HUES6 (cell line): ENCODE measurements around the gene ZSCAN20.

ENCODE experiments used
- H3K27ac ChIP-seq: 2 replicates; pipeline ENCODE4 v1.7.0; 2013; ENCODE audit warnings: low read depth, mild to moderate bottlenecking, low read length, inconsistent platforms
- H3K27me3 ChIP-seq: 2 replicates; pipeline ENCODE4 v1.6.1; 2013; ENCODE audit warnings: low read length; ENCODE audit not compliant: control insufficient read depth, insufficient read depth
- H3K36me3 ChIP-seq: 2 replicates; pipeline ENCODE4 v1.6.1; 2013; ENCODE audit warnings: low read length; ENCODE audit not compliant: control insufficient read depth, insufficient read depth
- H3K4me1 ChIP-seq: 2 replicates; pipeline ENCODE4 v1.6.1; 2013; ENCODE audit warnings: low read length; ENCODE audit not compliant: control insufficient read depth, insufficient read depth
- H3K4me3 ChIP-seq: 2 replicates; pipeline ENCODE4 v1.5.1; 2013; ENCODE audit warnings: low read depth, low read length
- H3K9ac ChIP-seq: one replicate; pipeline ENCODE4 v1.6.1; 2013; ENCODE audit warnings: mild to moderate bottlenecking, low read length
- H3K9me3 ChIP-seq: 2 replicates; pipeline ENCODE4 v1.6.1; 2013; ENCODE audit warnings: low read depth, low read length; ENCODE audit not compliant: control insufficient read depth, insufficient read depth

ZSCAN20 gene

GRCh38 chr1:33446590-33446989, 25.9 kb upstream of the ZSCAN20 start:
- no peak overlapping the region for H3K4me3 ChIP-seq
- H3K9ac ChIP-seq: no peak overlapping the region
- H3K4me1 ChIP-seq: peaks cover 7% of the 10 kb centered on the region; the same call in 1 of the 2 replicates
- H3K9me3 ChIP-seq: no peaks in the 10 kb centered on the region
- no peak overlapping the region for H3K27ac ChIP-seq
- no peaks in the 10 kb centered on the region; the same call in 1 of the 2 replicates for H3K27me3 ChIP-seq
- H3K36me3 ChIP-seq: no peaks in the 10 kb centered on the region

GRCh38 chr1:33454646-33455282, 17.7 kb upstream of the ZSCAN20 start:
- Histone ChIP-seq H3K9ac (no peak overlapping the region), H3K27me3 (no peaks in the 10 kb centered on the region), H3K4me1 (peaks cover 3% of the 10 kb centered on the region; the same call in 1 of the 2 replicates), H3K27ac (no peak overlapping the region), H3K9me3 (no peaks in the 10 kb centered on the region), H3K36me3 (no peaks in the 10 kb centered on the region), H3K4me3 (no peak overlapping the region)

- no peak overlapping the region for H3K27ac ChIP-seq
- H3K36me3 ChIP-seq: no peaks in the 10 kb centered on the region
- peaks cover 3% of the 10 kb centered on the region; the same call in 1 of the 2 replicates for H3K4me1 ChIP-seq
- H3K4me3 ChIP-seq: no peak overlapping the region
- H3K27me3 ChIP-seq: no peaks in the 10 kb centered on the region
- H3K9ac ChIP-seq: no peak overlapping the region
- H3K9me3 ChIP-seq: no peaks in the 10 kb centered on the region
Observed at GRCh38 chr1:33455539-33456501, 16.6 kb upstream of the ZSCAN20 start.

- Histone ChIP-seq H3K9ac (no peak overlapping the region), H3K4me3 (no peak overlapping the region), H3K36me3 (no peaks in the 10 kb centered on the region), H3K27ac (no peak overlapping the region), H3K27me3 (no peaks in the 10 kb centered on the region), H3K4me1 (peaks cover 3% of the 10 kb centered on the region; the same call in 1 of the 2 replicates), H3K9me3 (no peaks in the 10 kb centered on the region)
Observed at GRCh38 chr1:33456502-33456886, 16.0 kb upstream of the ZSCAN20 start.

GRCh38 chr1:33459691-33460090, 12.8 kb upstream of the ZSCAN20 start:
- no peaks in the 10 kb centered on the region for H3K36me3 ChIP-seq
- H3K9me3 ChIP-seq: no peaks in the 10 kb centered on the region
- no peak overlapping the region for H3K27ac ChIP-seq
- no peak overlapping the region for H3K4me3 ChIP-seq
- H3K4me1 ChIP-seq: peaks cover 3% of the 10 kb centered on the region; the same call in 1 of the 2 replicates
- no peak overlapping the region for H3K9ac ChIP-seq
- no peaks in the 10 kb centered on the region for H3K27me3 ChIP-seq

- H3K4me3 ChIP-seq: no peak overlapping the region
- no peaks in the 10 kb centered on the region for H3K36me3 ChIP-seq
- no peak overlapping the region for H3K27ac ChIP-seq
- no peak overlapping the region for H3K9ac ChIP-seq
- no peaks in the 10 kb centered on the region for H3K9me3 ChIP-seq
- no peaks in the 10 kb centered on the region for H3K27me3 ChIP-seq
- peaks cover 3% of the 10 kb centered on the region; the same call in 1 of the 2 replicates for H3K4me1 ChIP-seq
Observed at GRCh38 chr1:33460144-33460543, 12.3 kb upstream of the ZSCAN20 start.

GRCh38 chr1:33460947-33461629, 11.4 kb upstream of the ZSCAN20 start:
- Histone ChIP-seq H3K4me3 (no peak overlapping the region), H3K27ac (no peak overlapping the region), H3K9me3 (no peaks in the 10 kb centered on the region), H3K9ac (no peak overlapping the region), H3K36me3 (no peaks in the 10 kb centered on the region), H3K27me3 (no peaks in the 10 kb centered on the region), H3K4me1 (no peaks in the 10 kb centered on the region; the same call in 1 of the 2 replicates)

- no peaks in the 10 kb centered on the region for H3K36me3 ChIP-seq
- no peak overlapping the region for H3K9ac ChIP-seq
- H3K9me3 ChIP-seq: no peaks in the 10 kb centered on the region
- H3K27me3 ChIP-seq: no peaks in the 10 kb centered on the region
- H3K27ac ChIP-seq: no peak overlapping the region
- H3K4me1 ChIP-seq: no peaks in the 10 kb centered on the region; the same call in 1 of the 2 replicates
- H3K4me3 ChIP-seq: no peak overlapping the region
Observed at GRCh38 chr1:33462405-33463164, 9.9 kb upstream of the ZSCAN20 start.

GRCh38 chr1:33464552-33464951, 7.9 kb upstream of the ZSCAN20 start:
- H3K36me3 ChIP-seq: no peaks in the 10 kb centered on the region
- no peak overlapping the region for H3K27ac ChIP-seq
- no peak overlapping the region for H3K9ac ChIP-seq
- H3K4me3 ChIP-seq: no peak overlapping the region
- no peaks in the 10 kb centered on the region for H3K9me3 ChIP-seq
- no peaks in the 10 kb centered on the region for H3K27me3 ChIP-seq
- H3K4me1 ChIP-seq: peaks cover 6% of the 10 kb centered on the region; the same call in 1 of the 2 replicates

- Histone ChIP-seq H3K27me3 (no peaks in the 10 kb centered on the region), H3K9me3 (no peaks in the 10 kb centered on the region), H3K9ac (no peak overlapping the region), H3K4me1 (peaks cover 6% of the 10 kb centered on the region; the same call in 1 of the 2 replicates), H3K4me3 (no peak overlapping the region), H3K36me3 (no peaks in the 10 kb centered on the region), H3K27ac (no peak overlapping the region)
Observed at GRCh38 chr1:33465316-33465715, 7.1 kb upstream of the ZSCAN20 start.
